Measurements from ENCODE around the gene FRY.

The FRY gene

GRCh38 chr13:32317716-32318465 lies 286.3 kb downstream of the FRY start:
- DNase-seq (ENCODE audit: low read depth, low spot score), result no peak
- TF ChIP-seq CTCF (IDR thresholded peaks at IDR 0.05; ENCODE audit: insufficient read depth, low read length, missing control alignments), result no peak
- POLR2A ChIA-PET, result no interaction called here
- CTCF ChIA-PET, result interaction anchor here (1.1 to 2.6 kb wide), 5 partner anchors 9 to 316 kb away, joined by 3 to 15 read pairs (median 4); no protein-coding TSS in a partner anchor
- no peak overlapping the region for H3K4me3 ChIP-seq (ENCODE audit: low read depth, low read length)

- no peak for TF ChIP-seq CTCF (IDR thresholded peaks at IDR 0.05; ENCODE audit: insufficient read depth, low read length, missing control alignments)
- CTCF ChIA-PET, result interaction anchor here (0.9 kb wide), 1 partner anchor 411 kb away, joined by 4 read pairs; no protein-coding TSS in a partner anchor
- no peak for DNase-seq (ENCODE audit: low read depth, low spot score)
- POLR2A ChIA-PET, result interaction anchor here (0.9 kb wide), 1 partner anchor 127 kb away, joined by 3 read pairs; no protein-coding TSS in a partner anchor
- H3K4me3 ChIP-seq (ENCODE audit: low read depth, low read length), result no peak overlapping the region
Measured at GRCh38 chr13:32320528-32320927, 289.0 kb downstream of the FRY start.

GRCh38 chr13:32323912-32324311 lies 292.3 kb downstream of the FRY start:
- ChIA-PET POLR2A (interaction anchor here (1.2 kb wide), 1 partner anchor 9 kb away, joined by 3 read pairs; the partner anchor contains the start of genes BRCA2 and ZAR1L), CTCF (interaction anchor here (0.8 to 1.9 kb wide), 4 partner anchors 9 to 414 kb away, joined by 3 to 4 read pairs (median 3); partner anchors contain the start of genes BRCA2 and ZAR1L)
- DNase-seq (ENCODE audit: low read depth, low spot score), result no peak
- TF ChIP-seq CTCF (IDR thresholded peaks at IDR 0.05; ENCODE audit: insufficient read depth, low read length, missing control alignments), result no peak
- H3K4me3 ChIP-seq (ENCODE audit: low read depth, low read length), result no peak overlapping the region

GRCh38 chr13:32330441-32330840 lies 298.9 kb downstream of the FRY start:
- H3K4me3 ChIP-seq (ENCODE audit: low read depth, low read length), result no peak overlapping the region
- CTCF ChIA-PET, result no interaction called here
- no peak for TF ChIP-seq CTCF (IDR thresholded peaks at IDR 0.05; ENCODE audit: insufficient read depth, low read length, missing control alignments)
- no peak for DNase-seq (ENCODE audit: low read depth, low spot score)
- POLR2A ChIA-PET, result no interaction called here

GRCh38 chr13:32334671-32335070 lies 303.1 kb downstream of the FRY start:
- CTCF ChIA-PET, result interaction anchor here (1.0 to 1.2 kb wide), 3 partner anchors 11 to 20 kb away, joined by 3 to 7 read pairs (median 3); partner anchors contain the start of genes BRCA2 and ZAR1L
- DNase-seq (ENCODE audit: low read depth, low spot score), result no peak
- POLR2A ChIA-PET, result no interaction called here
- H3K4me3 ChIP-seq (ENCODE audit: low read depth, low read length), result no peak overlapping the region
- TF ChIP-seq CTCF (IDR thresholded peaks at IDR 0.05; ENCODE audit: insufficient read depth, low read length, missing control alignments), result no peak

GRCh38 chr13:32340914-32341313 lies 309.3 kb downstream of the FRY start:
- TF ChIP-seq CTCF (IDR thresholded peaks at IDR 0.05; ENCODE audit: insufficient read depth, low read length, missing control alignments), result no peak
- DNase-seq (ENCODE audit: low read depth, low spot score), result no peak
- H3K4me3 ChIP-seq (ENCODE audit: low read depth, low read length), result no peak overlapping the region
- ChIA-PET POLR2A (no interaction called here), CTCF (no interaction called here)

All from AG04449 (cell line).